ENCODE measurements around the gene FCAMR. TPM values are rescaled to one million over a fixed set of nuclear protein-coding genes. Genes with fewer than 3 reads are reported as not detected.

Gene FCAMR
- total and polyA plus RNA-seq, 2 experiments from 2014 or later = not detected

- TF ChIP-seq POLR2AphosphoS5 (IDR thresholded peaks at IDR 0.05; ENCODE audit: low read depth) = no peak
- no peak for TF ChIP-seq STAT1 (IDR thresholded peaks at IDR 0.05; ENCODE audit: unreplicated experiment)
- TF ChIP-seq CREB1 (CRISPR knock-in tag; IDR thresholded peaks at IDR 0.05; ENCODE audit: low read depth) = no peak
- TF ChIP-seq, protein P1, sequence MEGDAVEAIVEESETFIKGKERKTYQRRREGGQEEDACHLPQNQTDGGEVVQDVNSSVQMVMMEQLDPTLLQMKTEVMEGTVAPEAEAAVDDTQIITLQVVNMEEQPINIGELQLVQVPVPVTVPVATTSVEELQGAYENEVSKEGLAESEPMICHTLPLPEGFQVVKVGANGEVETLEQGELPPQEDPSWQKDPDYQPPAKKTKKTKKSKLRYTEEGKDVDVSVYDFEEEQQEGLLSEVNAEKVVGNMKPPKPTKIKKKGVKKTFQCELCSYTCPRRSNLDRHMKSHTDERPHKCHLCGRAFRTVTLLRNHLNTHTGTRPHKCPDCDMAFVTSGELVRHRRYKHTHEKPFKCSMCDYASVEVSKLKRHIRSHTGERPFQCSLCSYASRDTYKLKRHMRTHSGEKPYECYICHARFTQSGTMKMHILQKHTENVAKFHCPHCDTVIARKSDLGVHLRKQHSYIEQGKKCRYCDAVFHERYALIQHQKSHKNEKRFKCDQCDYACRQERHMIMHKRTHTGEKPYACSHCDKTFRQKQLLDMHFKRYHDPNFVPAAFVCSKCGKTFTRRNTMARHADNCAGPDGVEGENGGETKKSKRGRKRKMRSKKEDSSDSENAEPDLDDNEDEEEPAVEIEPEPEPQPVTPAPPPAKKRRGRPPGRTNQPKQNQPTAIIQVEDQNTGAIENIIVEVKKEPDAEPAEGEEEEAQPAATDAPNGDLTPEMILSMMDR (conservative IDR thresholded peaks at IDR 0.05; ENCODE audit: low read depth in 2 of 2) = no peak
- no peak for TF ChIP-seq ZNF114 (CRISPR knock-in tag; IDR thresholded peaks at IDR 0.05)
- no peak for TF ChIP-seq JUNB (IDR thresholded peaks at IDR 0.05; ENCODE audit: unreplicated experiment)
- no peak for TF ChIP-seq EZH2 (IDR thresholded peaks at IDR 0.05; ENCODE audit: low read depth, unreplicated experiment)
These were observed 39.1 kb upstream of the FCAMR start (continued) for GRCh38 chr1:207009182-207009850.

GRCh38 chr1:207007352-207008033, 37.2 kb upstream of the FCAMR start:
- peaks cover 5% of the 10 kb centered on the region; the same call in 2 of the 3 replicates for H3K4me1 Mint-ChIP-seq
- TF ChIP-seq POLR2AphosphoS5 (IDR thresholded peaks at IDR 0.05; ENCODE audit: low read depth) (no peak), STAT1 (IDR thresholded peaks at IDR 0.05; ENCODE audit: unreplicated experiment) (no peak), ZNF114 (CRISPR knock-in tag; IDR thresholded peaks at IDR 0.05) (no peak), NANOG (IDR thresholded peaks at IDR 0.05; ENCODE audit: borderline replicate concordance) (no peak), REST (IDR thresholded peaks at IDR 0.05; ENCODE audit: unreplicated experiment) (no peak), ZNF331 (CRISPR knock-in tag; IDR thresholded peaks at IDR 0.05; ENCODE audit: low read depth) (no peak), CREB1 (CRISPR knock-in tag; IDR thresholded peaks at IDR 0.05; ENCODE audit: low read depth) (no peak)
- TF ChIP-seq, protein P2, sequence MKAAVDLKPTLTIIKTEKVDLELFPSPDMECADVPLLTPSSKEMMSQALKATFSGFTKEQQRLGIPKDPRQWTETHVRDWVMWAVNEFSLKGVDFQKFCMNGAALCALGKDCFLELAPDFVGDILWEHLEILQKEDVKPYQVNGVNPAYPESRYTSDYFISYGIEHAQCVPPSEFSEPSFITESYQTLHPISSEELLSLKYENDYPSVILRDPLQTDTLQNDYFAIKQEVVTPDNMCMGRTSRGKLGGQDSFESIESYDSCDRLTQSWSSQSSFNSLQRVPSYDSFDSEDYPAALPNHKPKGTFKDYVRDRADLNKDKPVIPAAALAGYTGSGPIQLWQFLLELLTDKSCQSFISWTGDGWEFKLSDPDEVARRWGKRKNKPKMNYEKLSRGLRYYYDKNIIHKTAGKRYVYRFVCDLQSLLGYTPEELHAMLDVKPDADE (IDR thresholded peaks at IDR 0.05) = no peak

More at GRCh38 chr1:207007352-207008033, 37.2 kb upstream of the FCAMR start:
- no peak overlapping the region for H2AFZ ChIP-seq
- H3K4me3 Mint-ChIP-seq = no peak overlapping the region
- DNase-seq (ENCODE audit: low spot score) (no peak), ATAC-seq (no peak)
- no peaks in the 10 kb centered on the region for H3K79me2 ChIP-seq (replicated peaks; ENCODE audit: insufficient read depth)
- H3K9me2 ChIP-seq (ENCODE audit: insufficient read depth) = no peaks in the 10 kb centered on the region
- H3K4me2 ChIP-seq = no peak overlapping the region
- no peaks in the 10 kb centered on the region for H4K20me1 ChIP-seq (replicated peaks; ENCODE audit: insufficient read depth)
- H3K36me3 ChIP-seq (ENCODE audit: insufficient read depth) = no peaks in the 10 kb centered on the region
- H3K4me3 ChIP-seq = no peak overlapping the region
- peaks cover 5% of the 10 kb centered on the region for H3K27me3 Mint-ChIP-seq (ENCODE audit: insufficient read depth, low read depth, poor library complexity)
- no peaks in the 10 kb centered on the region for H3K9me3 Mint-ChIP-seq
- H3K27me3 ChIP-seq (ENCODE audit: insufficient read depth) = no peaks in the 10 kb centered on the region
- no peaks in the 10 kb centered on the region for H3K4me1 ChIP-seq (ENCODE audit: insufficient read depth)
- H3K27ac Mint-ChIP-seq = no peak overlapping the region
- H3K36me3 Mint-ChIP-seq (ENCODE audit: low read depth) = no peaks in the 10 kb centered on the region
- no peak overlapping the region for H3K27ac ChIP-seq (ENCODE audit: low read depth)
- no peaks in the 10 kb centered on the region for H3F3A ChIP-seq (replicated peaks; ENCODE audit: low read depth)

Measured in GM23338 (cell line).